Thyroid gland (tissue), 4 donors: ENCODE results near the gene PDE10A. TPM values are rescaled to one million over a fixed set of nuclear protein-coding genes. Genes with fewer than 3 reads are reported as not detected.

ENCODE experiments used
- DNase-seq, 2 donors: peaks; one replicate each; pipeline ENCODE4 v3.0.0-alpha.2; 2019
- H3K27ac ChIP-seq, 3 donors: fragments of 200-600 bp; sonication (generic); 1 replicate in 2 of 3; 2 replicates in 1 of 3; pipeline ENCODE4 v1.5.1; 2016 to 2019; ENCODE audit warnings: mild to moderate bottlenecking in 1 of 3, moderate library complexity in 1 of 3
- H3K27me3 ChIP-seq: fragments of 200-600 bp; sonication (generic); one replicate; pipeline ENCODE4 v1.5.1; 2019
- H3K36me3 ChIP-seq, 2 donors: fragments of 200-600 bp; sonication (generic); one replicate each; pipeline ENCODE4 v1.5.1; 2016 to 2019
- H3K4me1 ChIP-seq, 2 donors: fragments of 200-600 bp; sonication (generic); one replicate each; pipeline ENCODE4 v1.5.1; 2017 to 2019
- H3K4me3 ChIP-seq, 3 donors: fragments of 200-600 bp; sonication (generic); replicated peaks in 1 of 3; 1 replicate in 2 of 3; 2 replicates in 1 of 3; pipeline ENCODE4 v1.5.1; 2016; ENCODE audit warnings: mild to moderate bottlenecking in 1 of 3
- H3K9me3 ChIP-seq: fragments of 200-600 bp; sonication (generic); one replicate; pipeline ENCODE4 v1.5.1; 2017
- CTCF ChIP-seq, 6 experiments: fragments of 200-600 bp in 3 of 6; fragments of 450-650 bp in 3 of 6; sonication (generic) in 3 of 6; IDR thresholded peaks; one replicate each; pipeline ENCODE4 v1.5.1; 2016 to 2019; ENCODE audit warnings: antibody characterized with exemption in 6 of 6, mild to moderate bottlenecking in 2 of 6, inconsistent platforms in 1 of 6, moderate library complexity in 1 of 6
- POLR2A ChIP-seq, 2 donors: fragments of 450-650 bp; IDR thresholded peaks; one replicate each; pipeline ENCODE4 v1.6.1; 2017; ENCODE audit warnings: antibody characterized with exemption in 2 of 2, mild to moderate bottlenecking in 2 of 2, moderate library complexity in 1 of 2
- WGBS, 2 donors: methylation state at CpG; one replicate each; pipeline ENCODE4 v1.1.5; 2017; 5-methylcytosine and 5-hydroxymethylcytosine counted together
- intact Hi-C: fragments of 100-400 bp; cut with DNase I; formaldehyde crosslinking; loops from one replicate; pipeline ENCODE4 v1.15.1; 2023
- total RNA-seq, 4 donors: library from RNA; depleted of rRNA; stranded (reverse); fragments of >200 nt; gene quantifications; one replicate each; pipeline ENCODE4 v1.2.3, GENCODE V29; 2016

PDE10A gene
- total RNA-seq, 4 donors from 2014 or later: 17.1 to 25.9 (median 20.7) TPM

DNA sequence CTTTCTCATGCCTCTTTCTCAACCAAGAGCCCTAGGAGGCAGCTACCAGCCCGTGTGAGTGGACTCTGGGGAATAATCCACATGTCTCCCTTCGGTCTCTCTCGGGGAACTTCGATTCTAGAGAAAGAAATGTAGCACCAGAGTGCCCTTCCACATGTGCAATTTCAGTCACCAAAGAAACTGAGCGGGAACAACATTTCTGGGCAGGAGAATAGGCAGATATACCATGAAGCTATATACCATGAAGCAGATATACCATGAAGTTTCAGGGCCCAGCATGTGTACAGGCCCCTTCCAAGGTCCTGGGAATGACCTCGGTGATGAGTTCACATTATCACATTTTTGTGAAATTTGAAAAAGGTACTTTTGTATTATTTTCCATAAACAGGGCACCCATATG is 60.8 kb downstream of the PDE10A start:
- DNase-seq: no peak
- TF ChIP-seq CTCF (IDR thresholded peaks at IDR 0.05): no peak
- TF ChIP-seq POLR2A (IDR thresholded peaks at IDR 0.05): no peak
- H3K36me3 ChIP-seq: no peaks in the 10 kb centered on the region
- no peak overlapping the region for H3K27ac ChIP-seq
- H3K9me3 ChIP-seq: no peaks in the 10 kb centered on the region
- intact Hi-C loops: no loop called here
- H3K4me1 ChIP-seq: peaks cover 29 to 32% of the 10 kb centered on the region in 2 donors
- H3K27me3 ChIP-seq: no peaks in the 10 kb centered on the region
- 98% methylated on average over 6 of the region's 6 CpGs for WGBS, 2 donors
- no peak overlapping the region for H3K4me3 ChIP-seq

- TF ChIP-seq POLR2A (IDR thresholded peaks at IDR 0.05) (no peak), CTCF (IDR thresholded peaks at IDR 0.05) (no peak)
- no peak for DNase-seq
- Histone ChIP-seq H3K27ac (no peak overlapping the region), H3K9me3 (no peaks in the 10 kb centered on the region), H3K4me3 (no peak overlapping the region), H3K4me1 (peaks cover 29 to 30% of the 10 kb centered on the region in 2 donors), H3K36me3 (no peaks in the 10 kb centered on the region), H3K27me3 (no peaks in the 10 kb centered on the region)
- 66 to 70% methylated on average over 4 of the region's 4 CpGs for WGBS, 2 donors
- intact Hi-C loops: no loop called here
These were observed 62.4 kb downstream of the PDE10A start for GRCh38 chr6:165600606-165601005.

GRCh38 chr6:165599596-165600487 is 63.2 kb downstream of the PDE10A start:
- peak overlapping the region in 2 of 3 donors; percentile 50 to 81 for H3K27ac ChIP-seq
- H3K4me1 ChIP-seq: peaks cover 24 to 30% of the 10 kb centered on the region in 2 donors
- no peaks in the 10 kb centered on the region for H3K27me3 ChIP-seq
- WGBS, 2 donors: 88 to 92% methylated on average over 19 to 21 of the region's 21 CpGs
- H3K36me3 ChIP-seq: no peaks in the 10 kb centered on the region
- TF ChIP-seq CTCF (IDR thresholded peaks at IDR 0.05): no peak
- TF ChIP-seq POLR2A (IDR thresholded peaks at IDR 0.05): no peak
- DNase-seq: no peak
- H3K4me3 ChIP-seq: no peak overlapping the region
- intact Hi-C loops: no loop called here
- H3K9me3 ChIP-seq: no peaks in the 10 kb centered on the region

DNA sequence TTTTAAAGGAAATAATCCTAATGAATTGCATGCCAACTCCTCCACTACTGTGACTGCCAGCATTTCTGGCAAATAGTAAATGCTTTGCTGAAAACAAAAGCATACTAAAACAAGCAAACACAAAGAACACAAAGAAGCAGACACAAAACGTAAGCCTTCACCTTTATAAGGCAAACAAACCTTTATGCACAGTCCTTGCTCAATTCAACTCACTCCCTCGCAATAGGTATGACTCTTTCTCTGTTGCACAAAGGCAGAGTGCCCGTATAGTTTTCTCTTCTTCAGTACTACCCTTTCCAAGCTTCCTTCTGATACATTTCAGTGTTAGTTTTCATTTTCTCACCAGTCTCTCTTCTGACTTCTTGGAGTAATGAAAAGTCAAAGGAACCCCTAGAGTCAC is 63.9 kb downstream of the PDE10A start:
- no peaks in the 10 kb centered on the region for H3K36me3 ChIP-seq
- peak overlapping the region in 2 of 3 donors; percentile 50 to 81 for H3K27ac ChIP-seq
- no peak for DNase-seq
- 57 to 65% methylated on average over 3 of the region's 3 CpGs for WGBS, 2 donors
- no peaks in the 10 kb centered on the region for H3K27me3 ChIP-seq
- H3K9me3 ChIP-seq: no peaks in the 10 kb centered on the region
- H3K4me1 ChIP-seq: peaks cover 18 to 30% of the 10 kb centered on the region in 2 donors
- intact Hi-C loops: no loop called here
- no peak for TF ChIP-seq CTCF (IDR thresholded peaks at IDR 0.05)
- TF ChIP-seq POLR2A (IDR thresholded peaks at IDR 0.05): no peak
- H3K4me3 ChIP-seq: no peak overlapping the region

- no peak for TF ChIP-seq CTCF (IDR thresholded peaks at IDR 0.05)
- TF ChIP-seq POLR2A (IDR thresholded peaks at IDR 0.05): no peak
- no peak overlapping the region for H3K4me3 ChIP-seq
- intact Hi-C loops: no loop called here
- no peaks in the 10 kb centered on the region for H3K36me3 ChIP-seq
- H3K27me3 ChIP-seq: no peaks in the 10 kb centered on the region
- peaks cover 13 to 22% of the 10 kb centered on the region in 2 donors for H3K4me1 ChIP-seq
- WGBS, 2 donors: 33 to 41% methylated on average over 3 of the region's 3 CpGs
- H3K27ac ChIP-seq: peak overlapping the region; percentile 39 to 81 (median 72)
- H3K9me3 ChIP-seq: no peaks in the 10 kb centered on the region
- DNase-seq: peak; percentile 84 to 85
These were observed 65.2 kb downstream of the PDE10A start for GRCh38 chr6:165597821-165598220.
